ENCODE data around the gene FAM168A.

Gene FAM168A

DNA sequence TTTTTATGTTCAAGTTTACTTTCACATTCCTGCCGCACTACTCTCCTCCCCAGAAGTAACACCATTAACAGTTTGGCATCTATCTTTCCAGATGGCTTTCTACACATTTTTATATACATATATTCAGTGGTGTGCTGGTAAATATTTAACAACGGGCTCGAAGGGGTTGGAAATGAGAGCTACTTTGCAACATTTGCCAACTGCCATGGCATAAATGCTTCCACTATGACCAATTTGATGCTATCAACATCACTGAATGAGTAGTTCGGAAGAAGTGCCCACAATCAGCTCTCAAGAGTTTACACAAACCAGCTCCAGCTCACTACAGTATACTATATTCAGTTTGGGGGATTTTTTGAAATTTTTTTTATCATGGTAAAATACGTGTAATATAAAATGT is 166.5 kb downstream of the FAM168A start:
- in situ Hi-C loops (cut with MboI; ENCODE audit: low sequenced_read_pairs) = no loop called here

- in situ Hi-C loops (cut with MboI; ENCODE audit: low sequenced_read_pairs) = no loop called here
Measured at GRCh38 chr11:73430326-73430725, 167.6 kb downstream of the FAM168A start.

DNA sequence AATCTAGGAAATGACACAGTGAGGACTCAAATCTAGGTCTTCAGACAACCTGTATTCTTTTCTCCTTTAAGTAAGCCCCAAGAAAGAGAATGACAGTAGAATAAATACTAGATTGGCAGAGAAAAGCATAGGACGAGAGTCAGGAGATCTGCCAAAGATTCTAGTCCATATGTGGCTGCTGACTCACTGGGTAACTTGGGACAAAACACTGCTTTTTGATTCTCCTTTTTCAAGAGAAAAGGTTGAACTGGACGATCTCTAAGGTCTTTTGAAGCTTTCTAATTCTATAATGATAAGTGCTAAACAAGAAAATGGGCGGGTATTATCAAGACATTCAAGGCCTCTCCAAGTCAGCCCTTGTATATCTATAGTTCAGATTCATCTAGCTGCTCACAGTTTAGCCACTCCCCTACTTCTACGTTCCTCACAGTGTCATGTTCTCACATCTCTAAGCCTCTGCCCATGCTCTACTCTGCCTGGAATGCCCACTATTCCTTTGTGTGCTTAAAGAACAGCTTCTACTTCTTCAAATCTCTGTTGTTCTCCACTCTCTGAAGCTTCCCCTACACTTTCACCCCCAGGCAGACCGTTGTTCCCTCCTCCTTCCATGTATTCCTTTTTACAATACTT is 168.7 kb downstream of the FAM168A start:
- in situ Hi-C loops (cut with MboI; ENCODE audit: low sequenced_read_pairs) = no loop called here

GRCh38 chr11:73428699-73429098 is 169.2 kb downstream of the FAM168A start:
- in situ Hi-C loops (cut with MboI; ENCODE audit: low sequenced_read_pairs) = no loop called here

DNA sequence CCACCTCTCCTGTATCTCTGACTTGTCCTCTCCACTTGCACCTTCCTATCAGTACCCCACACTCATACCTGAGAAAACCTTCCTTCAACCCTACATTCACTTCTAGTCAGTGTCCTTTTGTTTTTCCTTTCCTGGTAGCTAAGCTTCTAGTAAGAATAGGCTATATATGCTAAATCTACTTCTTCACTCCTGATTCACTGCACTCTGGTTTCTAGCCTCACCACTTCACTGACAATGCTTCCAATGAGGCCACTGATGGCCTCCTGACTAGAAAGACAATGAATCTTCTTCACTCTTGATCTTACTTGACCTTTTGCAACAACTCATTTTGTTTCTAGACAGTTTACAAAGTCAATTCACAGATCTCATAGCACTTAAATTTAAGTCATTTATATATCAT is 169.7 kb downstream of the FAM168A start:
- in situ Hi-C loops (cut with MboI; ENCODE audit: low sequenced_read_pairs) = no loop called here

DNA sequence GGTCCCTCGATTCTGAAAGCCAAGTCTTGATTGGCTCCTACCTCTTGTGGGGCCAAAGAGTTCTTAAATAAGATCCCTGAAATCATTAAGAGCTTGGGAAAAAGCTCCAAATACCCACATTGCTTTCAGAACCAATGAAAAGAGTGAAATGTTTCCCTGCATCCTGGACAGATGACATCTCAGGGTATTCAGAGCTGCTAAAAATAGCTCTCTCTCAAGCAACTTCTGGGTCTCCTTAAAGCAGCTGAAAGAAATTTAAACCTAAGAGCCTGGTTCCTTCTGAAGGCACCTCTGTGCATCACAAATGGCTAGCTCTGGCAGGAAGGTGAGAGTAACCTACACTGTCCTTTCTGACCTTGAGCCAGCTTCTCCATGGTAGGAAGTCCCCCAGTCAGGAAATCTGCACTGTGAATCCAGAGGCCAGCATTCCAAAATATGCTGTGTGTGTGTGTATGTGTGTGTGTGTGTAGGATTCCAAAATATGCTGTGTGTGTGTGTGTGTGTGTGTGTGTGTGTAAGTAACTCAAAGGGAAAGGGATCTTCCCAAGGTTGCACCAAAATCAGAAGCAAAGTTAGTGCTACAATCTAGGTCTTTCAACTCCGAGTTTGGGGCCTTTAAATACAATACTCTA is 171.6 kb downstream of the FAM168A start:
- in situ Hi-C loops (cut with MboI; ENCODE audit: low sequenced_read_pairs) = no loop called here

- in situ Hi-C loops (cut with MboI; ENCODE audit: low sequenced_read_pairs) = no loop called here
Measured at GRCh38 chr11:73425108-73425507, 172.8 kb downstream of the FAM168A start.

DNA sequence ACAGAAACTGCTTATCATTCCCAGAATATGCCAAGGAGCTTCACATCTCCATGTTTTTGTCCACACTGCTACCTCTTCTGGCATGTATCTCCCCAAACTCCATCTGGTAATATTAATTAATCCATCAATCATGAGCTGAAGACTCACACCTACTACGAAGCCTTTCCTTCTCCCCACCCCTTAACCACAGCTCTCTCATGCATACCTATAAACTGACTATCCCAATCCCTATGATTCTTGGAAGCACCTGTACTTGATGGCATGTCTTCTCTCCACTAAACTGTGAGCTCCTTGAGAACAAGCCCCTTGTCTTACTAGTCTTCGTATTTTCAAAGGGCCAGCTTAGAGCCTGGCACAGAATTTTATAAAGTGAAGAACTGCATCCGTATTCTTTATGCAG is 174.4 kb downstream of the FAM168A start:
- in situ Hi-C loops (cut with MboI; ENCODE audit: low sequenced_read_pairs) = no loop called here

- in situ Hi-C loops (cut with MboI; ENCODE audit: low sequenced_read_pairs) = no loop called here
Measured at GRCh38 chr11:73422886-73423285, 175.0 kb downstream of the FAM168A start.

DNA sequence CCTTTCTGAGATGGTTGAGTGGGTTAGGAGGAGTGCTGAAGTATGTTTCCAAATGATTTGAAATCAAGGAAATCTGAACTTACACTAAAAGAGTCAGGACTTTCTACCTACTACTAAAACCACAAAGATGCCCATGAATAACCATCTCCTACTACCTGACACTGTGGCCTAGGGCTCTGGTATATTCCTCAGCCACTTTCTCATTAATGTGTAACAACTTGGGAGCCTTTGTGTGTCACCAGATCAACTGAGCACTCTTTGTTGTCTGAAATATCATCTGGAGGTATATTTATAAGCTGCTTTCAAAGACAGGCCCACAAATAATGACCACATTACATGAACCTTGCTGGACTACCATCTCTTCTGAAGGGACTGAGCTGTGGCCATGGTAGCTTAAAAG is 177.8 kb downstream of the FAM168A start:
- in situ Hi-C loops (cut with MboI; ENCODE audit: low sequenced_read_pairs) = no loop called here

DNA sequence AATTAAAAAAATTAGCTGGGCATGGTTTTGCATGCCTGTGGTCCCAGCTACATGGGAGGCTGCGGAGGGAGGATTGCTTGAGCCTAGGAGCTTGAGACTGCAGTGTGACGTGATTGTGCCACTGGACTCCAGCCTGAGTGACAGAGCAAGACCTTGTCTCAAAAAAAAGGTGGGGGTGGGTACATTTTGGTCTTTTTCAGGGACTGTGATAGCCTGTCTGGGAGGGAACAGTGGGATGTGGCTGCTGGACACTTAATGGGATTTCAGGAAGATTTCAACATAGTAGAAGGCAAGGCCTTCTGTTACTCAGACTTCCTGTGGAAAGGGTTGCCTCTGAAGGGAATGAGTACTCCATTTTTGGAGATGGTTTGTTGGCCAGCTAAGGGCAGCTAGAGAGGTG is 181.1 kb downstream of the FAM168A start:
- in situ Hi-C loops (cut with MboI; ENCODE audit: low sequenced_read_pairs) = no loop called here

- in situ Hi-C loops (cut with MboI; ENCODE audit: low sequenced_read_pairs) = no loop called here
Measured at GRCh38 chr11:73415854-73416615, 181.9 kb downstream of the FAM168A start.

- in situ Hi-C loops (cut with MboI; ENCODE audit: low sequenced_read_pairs) = no loop called here
Measured at GRCh38 chr11:73414977-73415651, 182.8 kb downstream of the FAM168A start.

- in situ Hi-C loops (cut with MboI; ENCODE audit: low sequenced_read_pairs) = no loop called here
Measured at GRCh38 chr11:73413256-73413655, 184.7 kb downstream of the FAM168A start.

DNA sequence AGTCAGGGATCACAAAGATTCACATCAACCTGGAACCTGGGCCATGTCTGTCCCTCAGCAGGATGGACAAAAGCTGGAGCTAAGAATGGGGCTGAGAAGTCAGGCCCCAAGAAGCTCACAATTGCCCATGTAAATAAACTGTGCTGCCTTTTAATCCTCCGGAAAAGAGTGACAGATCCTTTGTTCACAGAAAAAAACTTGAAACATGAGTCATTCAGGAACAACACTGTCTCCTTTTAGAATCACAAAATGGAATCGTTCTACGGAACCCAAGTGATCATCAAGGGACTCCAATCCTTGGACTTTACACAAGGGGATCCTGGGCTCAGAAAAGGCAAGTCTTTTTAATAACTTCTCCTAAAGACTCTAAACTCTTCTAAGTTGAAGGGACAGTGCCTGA is 185.6 kb downstream of the FAM168A start:
- in situ Hi-C loops (cut with MboI; ENCODE audit: low sequenced_read_pairs) = no loop called here

GRCh38 chr11:73411031-73411430 is 186.9 kb downstream of the FAM168A start:
- in situ Hi-C loops (cut with MboI; ENCODE audit: low sequenced_read_pairs) = no loop called here

GRCh38 chr11:73410627-73411026 is 187.3 kb downstream of the FAM168A start:
- in situ Hi-C loops (cut with MboI; ENCODE audit: low sequenced_read_pairs) = no loop called here

DNA sequence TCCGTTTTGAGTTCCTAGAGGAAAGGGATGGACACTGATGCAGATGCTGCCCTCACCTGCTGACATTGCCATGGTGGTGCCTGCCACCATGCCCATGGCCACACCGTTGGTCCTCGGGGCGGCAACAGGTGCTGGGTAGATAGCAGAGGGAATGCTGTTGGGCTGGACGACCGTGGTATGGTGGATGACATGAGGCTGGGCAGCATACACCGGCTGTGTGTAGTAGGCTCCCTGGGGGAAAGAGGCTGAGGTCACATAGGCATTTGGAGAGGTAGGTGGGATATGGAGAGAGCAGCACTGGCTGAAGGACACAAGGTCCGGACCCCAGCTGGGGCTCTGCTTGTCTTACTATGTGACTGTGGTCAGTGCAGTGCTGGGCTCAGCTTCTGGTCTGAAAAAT is 188.5 kb downstream of the FAM168A start:
- in situ Hi-C loops (cut with MboI; ENCODE audit: low sequenced_read_pairs) = loop anchor here (10.0 kb wide), 1 partner anchor 255 kb away; no protein-coding TSS in a partner anchor

- in situ Hi-C loops (cut with MboI; ENCODE audit: low sequenced_read_pairs) = loop anchor here (10.0 kb wide), 1 partner anchor 258 kb away; no protein-coding TSS in a partner anchor
Measured at GRCh38 chr11:73406619-73407018, 191.3 kb downstream of the FAM168A start.

- in situ Hi-C loops (cut with MboI; ENCODE audit: low sequenced_read_pairs) = loop anchor here (10.0 kb wide), 1 partner anchor 259 kb away; no protein-coding TSS in a partner anchor
Measured at GRCh38 chr11:73406131-73406530, 191.8 kb downstream of the FAM168A start.

DNA sequence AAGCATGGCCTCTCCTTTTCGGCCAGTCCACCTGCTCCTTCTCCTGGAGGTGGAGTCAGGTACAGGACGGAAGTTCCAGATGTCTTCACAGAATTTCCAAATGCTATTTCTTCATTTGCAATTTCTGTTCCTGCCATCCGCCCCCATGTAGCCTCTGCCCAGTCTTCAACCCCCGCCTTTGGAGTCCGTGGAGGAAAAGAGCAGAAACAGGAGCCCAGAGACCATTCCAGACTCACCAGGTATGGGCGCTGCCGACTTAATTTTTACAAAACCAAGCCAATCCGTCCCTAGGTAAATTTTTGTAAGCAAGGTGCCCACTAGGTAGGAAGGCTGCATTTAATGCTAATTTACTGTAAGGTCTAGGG is 192.8 kb downstream of the FAM168A start:
- in situ Hi-C loops (cut with MboI; ENCODE audit: low sequenced_read_pairs) = loop anchor here (10.0 kb wide), 1 partner anchor 260 kb away; no protein-coding TSS in a partner anchor

Data from HL-60/S4 (cell line).